C4-2B (cell line): ENCODE results near the gene IRF9.

Experiments used
- H3K27ac ChIP-seq: fragments of 450-650 bp; 2 replicates; pipeline ENCODE4 v1.5.1; 2017
- ZFX ChIP-seq: fragments of 450-650 bp; IDR thresholded peaks from 2 replicates; pipeline ENCODE4 v1.6.1; 2017
- TF ChIP-seq, protein P1 (sequence below): fragments of 450-650 bp; conservative IDR thresholded peaks from 2 replicates; pipeline ENCODE4 v1.5.1; 2017; ENCODE audit warnings: mild to moderate bottlenecking

The IRF9 gene

DNA sequence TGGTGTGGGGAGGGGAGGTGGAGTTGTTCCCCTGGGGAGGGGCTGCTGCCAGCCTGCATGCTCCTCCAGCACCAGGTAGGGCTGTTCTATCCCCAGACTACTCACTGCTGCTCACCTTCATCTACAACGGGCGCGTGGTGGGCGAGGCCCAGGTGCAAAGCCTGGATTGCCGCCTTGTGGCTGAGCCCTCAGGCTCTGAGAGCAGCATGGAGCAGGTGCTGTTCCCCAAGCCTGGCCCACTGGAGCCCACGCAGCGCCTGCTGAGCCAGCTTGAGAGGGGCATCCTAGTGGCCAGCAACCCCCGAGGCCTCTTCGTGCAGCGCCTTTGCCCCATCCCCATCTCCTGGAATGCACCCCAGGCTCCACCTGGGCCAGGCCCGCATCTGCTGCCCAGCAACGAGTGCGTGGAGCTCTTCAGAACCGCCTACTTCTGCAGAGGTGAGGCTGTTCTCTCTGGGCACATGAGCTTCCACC is 3.5 kb downstream of the IRF9 start:
- TF ChIP-seq, protein P1, sequence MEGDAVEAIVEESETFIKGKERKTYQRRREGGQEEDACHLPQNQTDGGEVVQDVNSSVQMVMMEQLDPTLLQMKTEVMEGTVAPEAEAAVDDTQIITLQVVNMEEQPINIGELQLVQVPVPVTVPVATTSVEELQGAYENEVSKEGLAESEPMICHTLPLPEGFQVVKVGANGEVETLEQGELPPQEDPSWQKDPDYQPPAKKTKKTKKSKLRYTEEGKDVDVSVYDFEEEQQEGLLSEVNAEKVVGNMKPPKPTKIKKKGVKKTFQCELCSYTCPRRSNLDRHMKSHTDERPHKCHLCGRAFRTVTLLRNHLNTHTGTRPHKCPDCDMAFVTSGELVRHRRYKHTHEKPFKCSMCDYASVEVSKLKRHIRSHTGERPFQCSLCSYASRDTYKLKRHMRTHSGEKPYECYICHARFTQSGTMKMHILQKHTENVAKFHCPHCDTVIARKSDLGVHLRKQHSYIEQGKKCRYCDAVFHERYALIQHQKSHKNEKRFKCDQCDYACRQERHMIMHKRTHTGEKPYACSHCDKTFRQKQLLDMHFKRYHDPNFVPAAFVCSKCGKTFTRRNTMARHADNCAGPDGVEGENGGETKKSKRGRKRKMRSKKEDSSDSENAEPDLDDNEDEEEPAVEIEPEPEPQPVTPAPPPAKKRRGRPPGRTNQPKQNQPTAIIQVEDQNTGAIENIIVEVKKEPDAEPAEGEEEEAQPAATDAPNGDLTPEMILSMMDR, result no peak
- TF ChIP-seq ZFX, result no peak
- no peak overlapping the region for H3K27ac ChIP-seq

DNA sequence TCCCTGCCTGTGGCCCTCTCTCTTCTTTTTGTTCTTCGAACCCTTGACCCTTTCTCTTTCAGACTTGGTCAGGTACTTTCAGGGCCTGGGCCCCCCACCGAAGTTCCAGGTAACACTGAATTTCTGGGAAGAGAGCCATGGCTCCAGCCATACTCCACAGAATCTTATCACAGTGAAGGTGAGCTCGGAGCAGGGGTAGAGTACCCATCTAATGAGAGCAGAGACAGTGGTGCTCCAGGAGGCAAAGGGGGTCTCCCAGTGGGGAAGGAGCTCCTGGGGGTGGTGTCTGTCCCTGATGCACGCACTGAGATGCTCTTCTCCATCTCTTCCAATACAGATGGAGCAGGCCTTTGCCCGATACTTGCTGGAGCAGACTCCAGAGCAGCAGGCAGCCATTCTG is 4.7 kb downstream of the IRF9 start:
- TF ChIP-seq ZFX, result no peak
- TF ChIP-seq, protein P1, result no peak
- no peak overlapping the region for H3K27ac ChIP-seq

DNA sequence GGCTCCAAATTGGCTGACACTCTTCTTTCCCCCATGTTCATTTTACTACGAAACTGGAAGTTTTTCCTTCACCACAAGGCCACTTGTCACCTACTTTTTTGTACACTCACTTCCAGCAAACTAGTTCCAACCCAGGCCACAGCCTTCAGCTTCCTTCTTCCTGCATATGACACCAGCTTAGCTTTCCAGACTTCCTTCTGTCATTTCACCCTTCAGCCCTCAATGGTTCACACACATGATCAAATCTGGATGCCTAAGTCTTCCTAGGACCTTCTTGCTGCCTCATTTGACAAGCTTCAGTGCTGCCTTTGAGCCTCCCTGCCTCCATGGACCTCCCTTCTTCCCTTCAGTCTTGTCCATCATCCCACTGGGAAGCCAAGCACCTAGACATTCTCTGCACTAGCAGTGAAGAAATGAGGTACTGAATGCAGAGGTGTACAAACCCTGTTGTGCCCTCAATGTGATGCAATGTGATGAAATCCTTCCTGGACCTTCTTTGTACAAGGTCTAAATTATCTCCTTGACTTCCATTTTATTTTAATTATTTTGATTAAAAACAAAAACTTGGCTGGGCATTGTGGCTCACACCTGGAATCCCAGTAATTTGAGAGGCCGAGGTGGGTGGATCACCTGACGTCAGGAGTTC is 6.5 kb downstream of the IRF9 start:
- TF ChIP-seq ZFX, result no peak
- TF ChIP-seq, protein P1, result no peak
- H3K27ac ChIP-seq, result no peak overlapping the region

DNA sequence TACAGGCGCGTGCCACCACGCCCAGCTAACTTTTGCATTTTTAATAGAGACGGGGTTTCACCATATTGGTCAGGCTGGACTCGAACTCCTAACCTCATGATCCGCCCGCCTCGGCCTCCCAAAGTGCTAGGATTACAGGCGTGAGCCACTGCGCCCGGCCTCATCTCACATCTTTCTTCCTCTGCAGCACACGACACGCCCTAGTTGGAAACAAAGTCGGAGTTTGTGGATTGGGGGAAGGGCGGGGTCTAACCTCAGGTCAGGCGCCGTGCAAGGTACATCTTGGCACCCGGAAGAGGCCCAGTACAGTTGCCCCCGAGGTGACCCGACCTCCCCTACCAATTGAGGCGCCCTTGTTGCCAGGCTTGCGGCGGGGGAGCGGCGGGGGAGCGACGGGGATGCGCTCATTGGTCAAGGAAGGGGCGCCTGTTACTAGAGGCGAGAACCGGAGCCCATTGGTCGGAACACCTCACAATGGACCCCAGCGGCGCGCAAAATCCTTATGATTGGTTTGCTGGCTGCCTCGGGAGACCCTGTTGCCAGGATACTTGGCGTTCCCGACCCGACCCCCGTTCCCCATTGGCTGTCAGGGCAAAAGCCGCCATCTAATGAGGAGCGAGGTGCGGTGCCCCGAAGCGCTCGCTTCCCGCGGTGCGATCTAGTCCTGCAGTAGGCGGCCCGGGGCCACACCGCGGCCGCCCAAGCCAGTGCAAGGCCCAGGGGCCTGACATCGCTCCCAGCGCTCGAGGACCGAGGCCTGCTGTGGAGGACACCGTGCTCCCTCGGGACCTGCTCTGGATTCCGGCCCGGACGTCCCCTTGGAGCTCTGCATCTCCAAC is 10.6 kb downstream of the IRF9 start, which contains the start of gene REC8:
Gene REC8 (plus strand): TSS at position 659 of the 839 bp plus-strand sequence. CDS start 473 bp downstream, outside the sequence.
- no peak for TF ChIP-seq ZFX
- TF ChIP-seq, protein P1, result no peak
- no peak within 1 kb of the TSS for H3K27ac ChIP-seq

DNA sequence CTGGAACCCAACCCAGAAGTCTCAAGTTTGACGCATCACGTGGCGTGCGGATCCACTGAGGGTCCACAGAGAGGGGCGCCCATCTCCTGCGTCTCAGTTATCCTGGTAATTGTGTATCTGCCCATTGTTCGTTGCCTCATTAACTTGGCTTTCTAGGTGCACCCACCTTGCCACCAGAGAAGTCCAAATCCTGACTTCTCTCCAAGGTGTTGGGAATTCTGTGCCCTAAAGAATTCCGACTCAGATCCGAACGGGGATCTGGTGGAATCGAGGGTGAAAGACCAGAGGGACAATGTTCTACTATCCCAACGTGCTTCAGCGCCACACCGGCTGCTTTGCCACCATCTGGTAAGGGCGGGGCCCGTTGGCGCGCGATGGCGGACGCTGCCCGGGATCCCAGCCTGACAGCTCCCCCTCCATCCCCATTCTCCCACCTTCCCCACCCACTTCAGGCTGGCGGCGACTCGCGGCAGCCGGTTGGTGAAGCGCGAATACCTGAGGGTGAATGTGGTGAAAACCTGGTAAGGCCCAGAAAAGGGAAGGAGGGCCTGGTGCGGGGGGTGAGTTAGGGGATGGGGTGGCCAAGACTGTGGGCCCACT is 11.3 kb downstream of the IRF9 start:
- no peak overlapping the region for H3K27ac ChIP-seq
- TF ChIP-seq ZFX, result no peak
- TF ChIP-seq, protein P1, result no peak

DNA sequence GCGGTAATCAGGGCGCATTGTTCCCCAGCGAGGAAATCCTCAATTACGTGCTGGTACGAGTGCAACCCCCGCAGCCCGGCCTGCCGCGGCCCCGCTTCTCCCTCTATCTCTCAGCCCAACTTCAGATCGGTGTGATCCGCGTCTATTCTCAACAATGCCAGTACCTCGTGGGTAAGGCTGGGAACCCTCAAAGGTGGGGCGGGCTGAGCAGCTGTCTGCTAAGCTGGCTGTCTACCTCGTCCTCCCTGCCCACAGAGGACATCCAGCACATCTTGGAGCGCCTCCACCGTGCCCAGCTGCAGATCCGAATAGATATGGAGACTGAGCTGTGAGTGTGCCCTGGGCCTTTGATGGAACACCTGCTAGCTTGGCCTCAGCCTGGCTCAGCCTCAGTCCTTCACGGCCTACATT is 11.8 kb downstream of the IRF9 start:
- H3K27ac ChIP-seq, result no peak overlapping the region
- TF ChIP-seq ZFX, result no peak
- TF ChIP-seq, protein P1, result no peak

DNA sequence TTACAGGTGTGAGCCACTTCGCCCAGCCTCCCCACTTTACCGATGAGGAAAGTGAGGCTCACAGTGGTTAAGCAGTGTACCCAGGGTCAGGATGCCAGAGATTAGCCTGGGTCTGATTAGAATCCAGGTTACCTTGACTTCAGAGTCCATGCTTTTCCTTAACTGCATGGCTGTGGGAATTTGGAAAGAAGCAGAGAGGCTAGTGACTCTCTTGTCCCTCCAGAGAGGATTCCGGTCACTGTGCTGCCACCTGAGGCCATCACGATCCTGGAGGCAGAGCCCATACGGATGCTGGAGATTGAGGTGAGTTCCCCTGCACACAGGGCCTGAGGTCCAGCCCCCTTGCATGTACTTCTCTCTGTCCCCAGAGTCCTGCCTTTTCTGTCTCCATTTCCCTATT is 15.5 kb downstream of the IRF9 start:
- TF ChIP-seq ZFX, result no peak
- TF ChIP-seq, protein P1, result no peak

More for the DNA sequence above, 15.5 kb downstream of the IRF9 start:
- no peak overlapping the region for H3K27ac ChIP-seq
